ENCODE data around the gene THOC1. TPM values are rescaled to one million over a fixed set of nuclear protein-coding genes. Genes with fewer than 3 reads are reported as not detected.

The THOC1 gene
- total RNA-seq, 1 experiment from 2014 or later, result 74.5 TPM

GRCh38 chr18:227374-227773, 40.5 kb downstream of the THOC1 start:
- no peak overlapping the region for H2BK12ac ChIP-seq (ENCODE audit: insufficient read length, low read depth, low read length)
- H3K4ac ChIP-seq (ENCODE audit: low read depth, low read length), result no peak overlapping the region
- no peak overlapping the region for H3T11ph ChIP-seq (ENCODE audit: low read length)
- no peak overlapping the region for H3K4me3 Mint-ChIP-seq
- H3K27me3 Mint-ChIP-seq (ENCODE audit: low read depth), result no peaks in the 10 kb centered on the region
- H4K91ac ChIP-seq (ENCODE audit: insufficient read length, low read depth, low read length), result no peak overlapping the region
- H4K20me1 ChIP-seq (ENCODE audit: control insufficient read depth, insufficient read depth, insufficient read length), result no peaks in the 10 kb centered on the region
- H3K14ac ChIP-seq (ENCODE audit: insufficient read depth, low read length), result no peak overlapping the region
- H2BK15ac ChIP-seq (ENCODE audit: low read depth, low read length), result no peak overlapping the region
- H3K4me2 ChIP-seq (ENCODE audit: insufficient read depth, insufficient read length, low read length), result no peak overlapping the region
- no peak for TF ChIP-seq CTCF (conservative IDR thresholded peaks at IDR 0.05)
- H3K9me3 Mint-ChIP-seq, result no peaks in the 10 kb centered on the region
- H3K56ac ChIP-seq (ENCODE audit: insufficient read length, low read depth, low read length), result no peak overlapping the region
- no peaks in the 10 kb centered on the region for H3K79me1 ChIP-seq (ENCODE audit: insufficient read depth, low read depth, low read length, poor library complexity, severe bottlenecking)
- no peak overlapping the region for H2BK5ac ChIP-seq (ENCODE audit: insufficient read length, low read length)
- no peaks in the 10 kb centered on the region for H3K27me3 ChIP-seq (ENCODE audit: insufficient read depth, low read length)
- H2AFZ ChIP-seq (ENCODE audit: low read length), result no peak overlapping the region
- no peaks in the 10 kb centered on the region for H3K9me3 ChIP-seq (ENCODE audit: control insufficient read depth, low read depth, low read length)
- H3K18ac ChIP-seq (ENCODE audit: insufficient read length, low read depth, low read length), result no peak overlapping the region
- no CpG with 5 or more reads among the region's 6 CpGs for WGBS (ENCODE audit: extremely low coverage, insufficient read length, low lambda C conversion rate)
- no peak overlapping the region for H2BK120ac ChIP-seq (ENCODE audit: low read depth, low read length, poor library complexity, severe bottlenecking)
- H3K79me2 ChIP-seq (ENCODE audit: insufficient read depth, low read length), result no peaks in the 10 kb centered on the region
- H2AK5ac ChIP-seq (ENCODE audit: insufficient read length, low read length), result no peak overlapping the region
- no peak overlapping the region for H3K23ac ChIP-seq (ENCODE audit: insufficient read length, low read depth, low read length)
- no peaks in the 10 kb centered on the region for H3K4me1 ChIP-seq (ENCODE audit: insufficient read depth, low read length)
- no peak overlapping the region for H2BK20ac ChIP-seq (ENCODE audit: low read depth, low read length, poor library complexity, severe bottlenecking)
- H3K27ac Mint-ChIP-seq, result no peak overlapping the region; a peak in 1 of 7 replicates
- DNase-seq, result no peak
- no peak overlapping the region for H4K5ac ChIP-seq (ENCODE audit: insufficient read length, low read depth, low read length)
- H3K4me1 Mint-ChIP-seq, result no peaks in the 10 kb centered on the region
- no peaks in the 10 kb centered on the region for H3K23me2 ChIP-seq (ENCODE audit: insufficient read length, low read depth, low read length, poor library complexity, severe bottlenecking)
- no peak overlapping the region for H3K27ac ChIP-seq (ENCODE audit: insufficient read length, low read depth, low read length)
- H3K36me3 Mint-ChIP-seq (ENCODE audit: insufficient read depth in 1 of 3, low read depth in 3 of 3), result peaks cover 26 to 56% (median 55%) of the 10 kb centered on the region in 3 experiments; a peak in 6 of 7 replicates
- H4K8ac ChIP-seq (replicated peaks; ENCODE audit: insufficient read length, low read depth, low read length), result no peak overlapping the region
- H3K9ac ChIP-seq (ENCODE audit: extremely low read depth, insufficient read length, low read length), result no peak overlapping the region

Measured in H9 (cell line).